Vagina (tissue), 2 donors: ENCODE data around the gene CACNA2D1.

Experiments
- CTCF ChIP-seq, 3 experiments: fragments of 450-650 bp in 2 of 3; fragments of 200-600 bp in 1 of 3; sonication (generic) in 1 of 3; IDR thresholded peaks; one replicate each; pipeline ENCODE4 v1.5.1; 2017 to 2019; ENCODE audit warnings: antibody characterized with exemption in 3 of 3, mild to moderate bottlenecking in 2 of 3, moderate library complexity in 2 of 3
- POLR2A ChIP-seq, 2 donors: fragments of 450-650 bp; IDR thresholded peaks; one replicate each; pipeline ENCODE4 v1.6.1; 2017; ENCODE audit warnings: antibody characterized with exemption in 2 of 2, mild to moderate bottlenecking in 2 of 2, moderate library complexity in 2 of 2
- POLR2AphosphoS5 ChIP-seq, 2 donors: sonication (generic); formaldehyde crosslinking; IDR thresholded peaks; one replicate each; pipeline ENCODE4 v1.9.0; 2017; ENCODE audit warnings: antibody characterized with exemption in 2 of 2, mild to moderate bottlenecking in 2 of 2, low read depth in 1 of 2; ENCODE audit not compliant: insufficient read depth in 1 of 2

DNA sequence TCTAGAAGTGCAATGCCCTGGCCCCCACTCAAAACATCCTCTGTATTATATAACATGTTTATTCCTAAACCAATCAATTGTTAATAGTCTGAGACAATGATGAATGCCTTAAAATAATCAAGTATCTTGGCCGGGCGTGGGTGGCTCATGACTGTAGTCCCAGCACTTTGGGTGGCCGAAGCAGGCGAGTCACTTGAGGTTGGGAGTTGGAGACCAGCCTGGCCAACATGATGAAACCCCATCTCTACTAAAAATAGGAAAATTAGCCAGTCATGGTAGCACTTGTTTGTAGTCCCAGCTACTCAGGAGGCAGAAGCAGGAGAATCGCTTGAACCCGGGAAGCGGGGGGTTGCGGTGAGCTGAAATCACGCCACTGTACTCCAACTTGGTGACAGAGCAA, 29.4 kb upstream of the CACNA2D1 start:
- no peak for TF ChIP-seq POLR2AphosphoS5 (IDR thresholded peaks at IDR 0.05; ENCODE audit: insufficient read depth in 1 of 2, low read depth in 1 of 2)
- TF ChIP-seq POLR2A (IDR thresholded peaks at IDR 0.05) = no peak
- no peak for TF ChIP-seq CTCF (IDR thresholded peaks at IDR 0.05)
